DOHH2 (cell line): ENCODE data around the gene C1QTNF5.
A peak's percentile ranks its signal among the peaks of the same experiment; 100 is the strongest.

Experiments
- H3F3A ChIP-seq: fragments of 200-600 bp; sonication (generic), shearing (Covaris generic); 2 replicates; pipeline ENCODE4 v1.6.0; 2016; ENCODE audit warnings: antibody characterized with exemption, mild to moderate bottlenecking; ENCODE audit not compliant: control insufficient read depth, insufficient read depth
- H3K27ac ChIP-seq: fragments of 200-600 bp; sonication (generic); 2 replicates; pipeline ENCODE4 v1.5.1; 2014; ENCODE audit warnings: low read depth, mild to moderate bottlenecking, low read length, moderate library complexity
- H3K27me3 ChIP-seq: fragments of 200-600 bp; sonication (generic); 2 replicates; pipeline ENCODE4 v1.6.1; 2014; ENCODE audit warnings: mild to moderate bottlenecking, low read length, mixed read lengths; ENCODE audit not compliant: control insufficient read depth
- H3K36me3 ChIP-seq: fragments of 200-600 bp; sonication (generic); 2 replicates; pipeline ENCODE4 v1.6.1; 2014; ENCODE audit warnings: mild to moderate bottlenecking, low read length, moderate library complexity, mixed read lengths; ENCODE audit not compliant: control insufficient read depth
- H3K4me1 ChIP-seq: fragments of 200-600 bp; sonication (generic); 2 replicates; pipeline ENCODE4 v1.6.1; 2014; ENCODE audit warnings: mild to moderate bottlenecking, low read length, mixed read lengths; ENCODE audit not compliant: control insufficient read depth
- H3K4me2 ChIP-seq: fragments of 200-600 bp; sonication (generic); 2 replicates; pipeline ENCODE4 v1.6.0; 2014; ENCODE audit warnings: mild to moderate bottlenecking, low read length, moderate library complexity
- H3K4me3 ChIP-seq: fragments of 200-600 bp; sonication (generic); 2 replicates; pipeline ENCODE4 v1.5.1; 2014; ENCODE audit warnings: mild to moderate bottlenecking, low read length, mixed read lengths
- H3K79me2 ChIP-seq: fragments of 200-600 bp; sonication (generic); 2 replicates; pipeline ENCODE4 v1.6.1; 2014; ENCODE audit warnings: mild to moderate bottlenecking, low read length, mixed read lengths; ENCODE audit not compliant: control insufficient read depth
- H3K9me2 ChIP-seq: fragments of 200-600 bp; sonication (generic); replicated peaks from 2 replicates; pipeline ENCODE4 v1.6.1; 2014; ENCODE audit warnings: mild to moderate bottlenecking, low read length, mixed read lengths; ENCODE audit not compliant: control insufficient read depth
- H3K9me3 ChIP-seq: fragments of 200-600 bp; sonication (generic); 2 replicates; pipeline ENCODE4 v1.6.1; 2014; ENCODE audit warnings: antibody characterized with exemption, low read length, mixed read lengths; ENCODE audit not compliant: control insufficient read depth, insufficient read depth
- H4K20me1 ChIP-seq: fragments of 200-600 bp; sonication (generic); 2 replicates; pipeline ENCODE4 v1.6.0; 2014; ENCODE audit warnings: low read depth, mild to moderate bottlenecking, antibody characterized with exemption, low read length, moderate library complexity; ENCODE audit not compliant: control insufficient read depth, insufficient read depth
- EZH2phosphoT487 ChIP-seq: fragments of 200-600 bp; sonication (generic); IDR thresholded peaks from 2 replicates; pipeline ENCODE4 v1.6.1; 2017; ENCODE audit warnings: borderline replicate concordance, mild to moderate bottlenecking, antibody characterized with exemption, low read length, moderate library complexity, mixed read lengths
- TF ChIP-seq, protein P1 (sequence below): fragments of 200-600 bp; sonication (generic); IDR thresholded peaks from one replicate; pipeline ENCODE4 v1.5.1; 2014; ENCODE audit warnings: antibody characterized with exemption, mild to moderate bottlenecking, low read depth, low read length; ENCODE audit not compliant: poor library complexity, severe bottlenecking

C1QTNF5 gene

GRCh38 chr11:119315131-119316015, 25.3 kb downstream of the C1QTNF5 start:
- peak overlapping the region; percentile 66 for H3K4me3 ChIP-seq
- H3K79me2 ChIP-seq, result no peaks in the 10 kb centered on the region
- peak overlapping the region; percentile 88 for H3K4me2 ChIP-seq
- peaks cover 24% of the 10 kb centered on the region for H3K27me3 ChIP-seq
- no peaks in the 10 kb centered on the region for H3K9me2 ChIP-seq
- no peak overlapping the region for H3K27ac ChIP-seq
- H3K9me3 ChIP-seq, result no peaks in the 10 kb centered on the region
- H4K20me1 ChIP-seq, result no peaks in the 10 kb centered on the region
- no peaks in the 10 kb centered on the region for H3K36me3 ChIP-seq
- peaks cover 57% of the 10 kb centered on the region for H3K4me1 ChIP-seq
- H3F3A ChIP-seq, result peaks cover 5% of the 10 kb centered on the region; the same call in 1 of the 2 replicates
- TF ChIP-seq, protein P1, sequence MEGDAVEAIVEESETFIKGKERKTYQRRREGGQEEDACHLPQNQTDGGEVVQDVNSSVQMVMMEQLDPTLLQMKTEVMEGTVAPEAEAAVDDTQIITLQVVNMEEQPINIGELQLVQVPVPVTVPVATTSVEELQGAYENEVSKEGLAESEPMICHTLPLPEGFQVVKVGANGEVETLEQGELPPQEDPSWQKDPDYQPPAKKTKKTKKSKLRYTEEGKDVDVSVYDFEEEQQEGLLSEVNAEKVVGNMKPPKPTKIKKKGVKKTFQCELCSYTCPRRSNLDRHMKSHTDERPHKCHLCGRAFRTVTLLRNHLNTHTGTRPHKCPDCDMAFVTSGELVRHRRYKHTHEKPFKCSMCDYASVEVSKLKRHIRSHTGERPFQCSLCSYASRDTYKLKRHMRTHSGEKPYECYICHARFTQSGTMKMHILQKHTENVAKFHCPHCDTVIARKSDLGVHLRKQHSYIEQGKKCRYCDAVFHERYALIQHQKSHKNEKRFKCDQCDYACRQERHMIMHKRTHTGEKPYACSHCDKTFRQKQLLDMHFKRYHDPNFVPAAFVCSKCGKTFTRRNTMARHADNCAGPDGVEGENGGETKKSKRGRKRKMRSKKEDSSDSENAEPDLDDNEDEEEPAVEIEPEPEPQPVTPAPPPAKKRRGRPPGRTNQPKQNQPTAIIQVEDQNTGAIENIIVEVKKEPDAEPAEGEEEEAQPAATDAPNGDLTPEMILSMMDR, result no peak
- no peak for TF ChIP-seq EZH2phosphoT487

- H3K27ac ChIP-seq, result no peak overlapping the region
- H3K9me2 ChIP-seq, result no peaks in the 10 kb centered on the region
- no peak for TF ChIP-seq EZH2phosphoT487
- TF ChIP-seq, protein P1, result no peak
- no peaks in the 10 kb centered on the region for H3K36me3 ChIP-seq
- H4K20me1 ChIP-seq, result no peaks in the 10 kb centered on the region
- no peaks in the 10 kb centered on the region for H3K79me2 ChIP-seq
- peaks cover 51% of the 10 kb centered on the region for H3K4me1 ChIP-seq
- peaks cover 24% of the 10 kb centered on the region for H3K27me3 ChIP-seq
- H3K9me3 ChIP-seq, result no peaks in the 10 kb centered on the region
- H3F3A ChIP-seq, result peaks cover 5% of the 10 kb centered on the region; the same call in 1 of the 2 replicates
- H3K4me3 ChIP-seq, result peak overlapping the region; percentile 66; the same call in 1 of the 2 replicates
- H3K4me2 ChIP-seq, result peak overlapping the region; percentile 88
Observed at GRCh38 chr11:119314726-119315125, 26.0 kb downstream of the C1QTNF5 start.

GRCh38 chr11:119310682-119311052, 30.0 kb downstream of the C1QTNF5 start:
- peaks cover 7% of the 10 kb centered on the region; the same call in 1 of the 2 replicates for H3K36me3 ChIP-seq
- H3K4me3 ChIP-seq, result no peak overlapping the region
- H3K4me1 ChIP-seq, result peaks cover 13% of the 10 kb centered on the region
- H3K4me2 ChIP-seq, result no peak overlapping the region
- H3K79me2 ChIP-seq, result no peaks in the 10 kb centered on the region
- H3K27ac ChIP-seq, result no peak overlapping the region
- peaks cover 5% of the 10 kb centered on the region; the same call in 1 of the 2 replicates for H3F3A ChIP-seq
- H4K20me1 ChIP-seq, result no peaks in the 10 kb centered on the region
- no peaks in the 10 kb centered on the region for H3K9me3 ChIP-seq
- TF ChIP-seq EZH2phosphoT487, result no peak
- TF ChIP-seq, protein P1, result no peak
- no peaks in the 10 kb centered on the region for H3K9me2 ChIP-seq
- peaks cover under 1% of the 10 kb centered on the region for H3K27me3 ChIP-seq
